Stimulated activated CD4-positive, alpha-beta T cell treated with anti-CD3 and anti-CD28 coated beads, Interleukin-1b, Interleukin-23, amount 100 ng/mL, for 24 hours (primary cell): ENCODE results near the gene GPR37.
A peak's percentile ranks its signal among the peaks of the same experiment; 100 is the strongest.

Source experiments
- DNase-seq, 4 experiments: peaks; one replicate each; pipeline ENCODE4 v3.0.0-alpha.2; 2020; ENCODE audit warnings: low read depth in 4 of 4, low spot score in 1 of 4

GPR37 gene, protein sequence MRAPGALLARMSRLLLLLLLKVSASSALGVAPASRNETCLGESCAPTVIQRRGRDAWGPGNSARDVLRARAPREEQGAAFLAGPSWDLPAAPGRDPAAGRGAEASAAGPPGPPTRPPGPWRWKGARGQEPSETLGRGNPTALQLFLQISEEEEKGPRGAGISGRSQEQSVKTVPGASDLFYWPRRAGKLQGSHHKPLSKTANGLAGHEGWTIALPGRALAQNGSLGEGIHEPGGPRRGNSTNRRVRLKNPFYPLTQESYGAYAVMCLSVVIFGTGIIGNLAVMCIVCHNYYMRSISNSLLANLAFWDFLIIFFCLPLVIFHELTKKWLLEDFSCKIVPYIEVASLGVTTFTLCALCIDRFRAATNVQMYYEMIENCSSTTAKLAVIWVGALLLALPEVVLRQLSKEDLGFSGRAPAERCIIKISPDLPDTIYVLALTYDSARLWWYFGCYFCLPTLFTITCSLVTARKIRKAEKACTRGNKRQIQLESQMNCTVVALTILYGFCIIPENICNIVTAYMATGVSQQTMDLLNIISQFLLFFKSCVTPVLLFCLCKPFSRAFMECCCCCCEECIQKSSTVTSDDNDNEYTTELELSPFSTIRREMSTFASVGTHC

DNA sequence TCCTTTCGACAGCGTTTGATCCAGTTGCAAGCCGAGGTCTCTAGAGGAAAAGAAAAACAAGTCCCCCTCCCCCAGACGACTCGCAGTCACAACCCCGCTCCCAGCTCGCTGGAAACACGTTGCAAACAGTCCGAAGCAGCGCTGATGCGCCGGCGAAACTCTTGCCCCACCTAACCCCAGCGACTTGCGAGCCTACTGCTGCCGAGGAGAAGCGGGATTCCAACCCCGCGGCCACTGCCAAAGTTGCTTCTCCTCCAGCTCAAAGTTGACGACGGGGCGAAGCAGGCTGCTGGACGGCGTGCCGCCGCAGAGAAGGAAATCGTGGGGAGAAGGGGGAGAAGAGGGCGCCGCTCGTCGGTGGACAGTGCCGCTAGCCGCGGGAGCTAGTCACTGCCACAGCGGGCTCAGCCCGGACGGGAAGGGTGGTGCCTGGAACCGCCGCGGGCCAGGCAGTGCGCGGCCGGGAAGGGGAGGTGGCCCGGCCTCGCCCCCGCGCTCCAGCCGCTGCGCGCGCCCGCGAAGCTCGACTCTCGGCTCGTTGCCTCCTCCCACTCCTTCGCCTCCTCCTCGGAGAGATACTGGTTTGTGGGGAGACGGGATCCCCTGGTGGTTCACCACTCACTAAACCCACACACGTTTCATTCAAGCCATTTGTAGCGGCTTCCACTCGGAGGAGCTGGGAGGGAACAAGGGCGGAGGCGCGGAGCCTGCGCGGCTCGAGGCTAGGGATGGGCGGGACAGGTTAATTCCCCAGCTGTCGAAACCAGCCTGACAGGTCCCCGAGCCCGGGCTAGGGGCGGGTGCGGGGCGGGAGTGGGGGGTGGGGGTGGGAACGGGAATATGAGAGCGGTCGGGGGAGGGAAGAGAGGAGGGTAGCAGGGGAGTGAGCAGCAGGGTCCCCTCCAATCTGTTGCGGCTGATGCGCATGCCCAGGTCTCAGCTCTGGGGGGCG, at the start of gene GPR37:
Gene GPR37 (minus strand): TSS at position 392 of the 952 bp plus-strand sequence. CDS start 816 bp downstream, outside the sequence.
- peak in 1 of 4 experiments; percentile 15 for DNase-seq

DNA sequence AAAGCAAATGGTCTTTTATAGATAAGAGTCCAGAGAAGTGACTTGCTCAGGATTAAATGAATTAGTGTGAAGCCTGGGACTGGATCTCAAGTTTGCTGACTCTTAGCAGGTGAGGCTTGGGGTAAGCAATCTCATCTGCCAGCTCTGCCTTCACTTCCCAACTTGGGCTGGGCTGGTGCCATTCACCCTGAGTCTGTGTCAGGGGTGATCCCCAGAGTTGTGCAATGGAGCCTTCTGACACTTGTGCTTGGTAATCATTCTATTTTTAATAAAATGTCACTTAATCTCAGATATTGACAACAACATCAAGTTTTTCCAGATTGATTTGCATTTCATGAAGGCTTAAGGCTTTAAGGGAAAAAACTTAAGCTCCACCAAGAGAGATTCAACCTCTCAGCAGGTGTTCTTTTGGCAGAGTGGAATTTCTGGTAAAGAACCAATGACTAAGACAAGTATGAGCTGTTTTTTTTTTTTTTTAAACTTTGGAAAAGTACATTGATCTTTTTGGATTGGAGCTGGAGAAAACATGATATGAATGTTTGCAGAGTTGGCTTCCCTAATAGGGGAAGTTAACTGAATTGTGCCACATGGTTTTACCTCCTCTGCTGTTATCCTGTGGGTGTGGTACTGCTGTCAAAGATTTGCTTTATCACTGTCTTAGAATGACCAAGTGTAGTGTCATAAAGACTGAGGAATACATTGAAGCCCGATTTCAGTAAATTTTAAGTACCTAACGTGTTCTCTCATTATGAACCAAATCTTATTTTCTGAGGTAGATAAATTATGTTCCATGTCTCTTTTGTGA, 48.6 kb upstream of the GPR37 start:
- DNase-seq, result no peak

DNA sequence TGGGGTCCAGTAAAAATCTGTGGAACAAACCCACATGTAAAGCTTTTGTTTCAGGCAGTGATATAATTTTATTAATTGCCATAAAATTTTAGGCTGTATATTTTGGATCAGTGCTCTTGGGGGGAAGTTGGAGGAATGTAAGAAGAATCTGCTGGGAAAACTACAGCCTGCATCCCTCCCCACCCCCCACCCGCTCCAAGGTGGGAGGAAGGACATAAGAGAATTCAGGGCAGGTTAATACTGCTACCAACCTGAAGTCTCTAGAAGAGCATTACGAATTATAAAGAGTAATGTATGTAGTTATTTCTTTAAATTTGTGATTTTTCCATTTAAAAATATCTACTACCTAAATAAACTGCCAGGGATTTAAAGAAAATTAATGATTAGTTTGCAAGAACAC, 47.2 kb upstream of the GPR37 start:
- no peak for DNase-seq

DNA sequence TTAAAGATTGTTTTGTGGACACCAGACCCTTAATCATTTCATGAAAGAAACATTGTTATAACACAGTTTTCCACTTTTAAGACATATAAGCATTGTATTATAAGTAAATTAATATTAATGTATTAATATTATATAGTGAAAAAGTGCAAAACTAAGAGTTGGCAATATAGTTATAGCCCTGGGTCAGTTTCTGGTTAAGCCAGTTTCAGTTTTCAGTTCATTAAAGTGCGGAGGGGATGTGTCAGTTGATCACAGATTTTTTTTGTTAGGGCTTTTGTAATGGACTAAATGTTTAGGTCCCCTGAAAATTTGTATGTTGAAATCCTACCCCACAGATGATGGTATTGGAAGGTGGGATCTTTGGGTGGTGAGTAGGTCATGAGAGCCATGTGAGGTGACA, 45.7 kb upstream of the GPR37 start:
- no peak for DNase-seq

DNA sequence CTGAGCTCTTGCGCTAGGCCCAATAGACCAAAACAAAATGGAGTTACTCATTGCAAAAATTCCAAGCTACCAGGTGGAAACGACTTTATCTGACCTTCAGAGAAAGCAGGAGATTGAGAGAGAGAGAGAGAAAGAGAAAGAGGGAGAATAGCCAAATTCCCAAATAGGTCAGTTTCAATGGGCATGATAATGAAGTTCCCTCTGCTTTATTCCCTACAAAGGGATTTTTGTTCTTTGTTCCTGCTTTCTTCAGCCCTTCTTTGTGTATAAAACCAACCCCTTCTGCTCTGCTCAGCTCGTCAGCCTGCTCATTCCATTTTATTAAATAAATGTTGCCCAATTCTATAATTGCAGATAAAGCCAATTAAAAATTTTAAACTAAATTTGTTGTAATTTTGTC, 45.0 kb upstream of the GPR37 start:
- no peak for DNase-seq

DNA sequence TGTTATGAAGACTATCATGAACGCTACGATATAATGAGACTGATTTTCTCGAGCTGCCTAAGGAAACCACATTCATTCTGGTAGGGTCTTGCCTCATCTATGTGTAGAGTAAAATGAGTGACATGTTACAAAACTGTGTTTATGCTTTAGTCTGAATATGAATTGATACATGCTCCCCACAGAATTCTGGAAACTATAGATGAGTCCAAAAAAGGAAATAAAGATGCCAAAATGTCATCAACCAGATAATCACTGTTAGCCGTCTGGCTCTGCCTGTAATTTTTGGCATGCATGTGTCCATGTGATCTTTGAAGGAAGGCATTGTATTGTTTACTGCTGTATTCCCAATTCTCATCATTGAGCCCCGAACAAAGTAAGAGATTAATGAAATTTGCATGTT, 42.6 kb upstream of the GPR37 start:
- no peak for DNase-seq

DNA sequence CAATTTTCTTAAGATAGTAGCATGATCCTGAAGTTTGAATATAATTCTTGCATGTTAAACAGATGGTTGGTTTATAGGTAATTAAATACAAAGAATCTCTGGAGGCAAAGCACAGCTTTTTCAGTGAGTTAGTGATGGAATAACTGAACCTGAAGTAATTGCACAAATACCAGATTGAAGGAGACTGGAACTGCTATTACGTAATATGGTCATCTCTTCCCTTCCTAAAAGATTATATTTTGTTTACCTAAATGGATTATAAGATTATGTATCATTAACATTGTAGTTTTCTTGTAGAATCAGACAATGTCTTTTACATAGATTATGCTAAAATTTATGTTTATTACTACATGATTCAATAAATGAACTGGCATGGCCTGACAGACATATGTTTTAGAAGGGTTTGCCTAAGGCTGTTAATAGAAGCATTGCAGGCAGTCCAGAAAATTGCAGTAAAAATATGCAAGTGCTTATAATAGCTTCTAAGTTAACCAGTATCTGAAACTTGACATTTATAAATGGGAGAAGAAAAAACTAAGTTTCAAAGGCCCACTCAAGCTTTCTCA, 35.8 kb upstream of the GPR37 start:
- DNase-seq, result no peak

DNA sequence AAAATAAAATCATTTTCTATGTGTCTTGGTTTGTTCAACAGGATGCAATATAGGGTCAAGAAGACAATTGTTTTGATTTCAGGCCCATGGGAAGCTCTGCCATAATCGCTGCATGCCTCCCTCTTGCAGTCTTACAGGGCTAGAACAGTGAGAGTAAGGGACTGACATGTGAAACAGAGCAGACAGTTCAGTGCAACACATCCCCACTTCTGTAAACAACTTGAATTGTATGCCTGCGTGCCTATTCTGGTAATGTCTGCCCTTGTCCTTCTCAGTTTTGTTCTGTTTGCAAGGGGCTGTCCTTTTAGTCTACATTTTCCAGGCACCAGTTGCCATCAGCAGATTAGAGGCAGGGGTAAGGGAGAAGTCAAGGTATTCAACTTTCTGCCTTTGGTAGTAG, 34.8 kb upstream of the GPR37 start:
- DNase-seq, result no peak

DNA sequence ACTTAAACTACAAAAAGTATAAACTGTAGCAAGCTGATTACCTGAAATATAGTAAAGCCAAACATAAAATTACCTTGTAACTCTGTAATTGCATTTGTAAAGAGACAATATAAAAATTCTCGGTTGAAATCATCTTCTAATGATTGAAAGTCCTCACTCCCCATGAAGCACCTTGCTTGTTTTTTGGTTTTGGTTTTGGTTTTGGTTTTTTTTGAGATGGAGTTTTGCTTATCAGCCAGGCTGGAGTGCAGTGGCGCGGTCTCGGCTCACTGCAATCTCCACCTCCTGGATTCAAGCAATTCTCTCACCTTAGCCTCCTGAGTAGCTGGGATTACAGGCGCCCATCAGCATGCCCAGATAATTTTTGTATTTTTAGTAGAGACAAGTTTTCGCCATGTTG, 33.9 kb upstream of the GPR37 start:
- DNase-seq, result no peak

DNA sequence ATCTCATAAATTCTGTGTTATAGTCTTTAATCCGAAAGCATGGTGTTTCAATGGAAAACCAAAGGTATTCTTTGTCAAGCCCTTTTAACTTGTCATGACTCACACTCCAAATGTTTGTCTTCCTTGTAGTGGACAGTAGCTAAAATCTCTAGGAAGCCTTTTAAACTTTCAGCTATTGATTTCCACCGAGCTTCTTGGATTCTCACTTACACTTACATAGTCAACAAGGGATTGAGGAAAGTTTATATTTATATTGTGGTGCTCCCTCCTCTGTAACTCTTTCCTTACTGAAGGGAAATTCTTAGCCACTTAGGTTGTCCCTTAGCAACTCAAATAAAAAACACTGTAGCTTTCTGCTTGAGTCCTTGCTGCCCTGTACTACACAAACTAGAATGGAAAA, 31.2 kb upstream of the GPR37 start:
- DNase-seq, result no peak

DNA sequence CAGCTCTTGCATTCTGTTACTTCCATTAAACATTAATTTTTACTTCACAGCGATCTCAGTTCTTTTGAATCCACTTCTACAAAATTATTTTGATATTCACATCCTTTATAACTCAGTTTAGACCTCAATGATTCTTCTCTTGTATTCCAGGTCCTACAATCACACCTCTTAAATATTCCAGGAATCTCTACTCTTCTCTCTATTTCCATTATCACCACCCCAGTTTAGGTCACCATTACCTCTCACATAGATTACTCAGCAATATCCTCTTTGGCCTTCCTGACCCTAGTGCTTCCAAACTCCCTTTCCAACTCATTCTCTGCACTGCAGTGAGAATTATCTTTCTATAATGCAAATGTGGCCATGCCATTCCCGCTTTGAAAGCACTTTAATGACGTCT, 27.1 kb upstream of the GPR37 start:
- no peak for DNase-seq

DNA sequence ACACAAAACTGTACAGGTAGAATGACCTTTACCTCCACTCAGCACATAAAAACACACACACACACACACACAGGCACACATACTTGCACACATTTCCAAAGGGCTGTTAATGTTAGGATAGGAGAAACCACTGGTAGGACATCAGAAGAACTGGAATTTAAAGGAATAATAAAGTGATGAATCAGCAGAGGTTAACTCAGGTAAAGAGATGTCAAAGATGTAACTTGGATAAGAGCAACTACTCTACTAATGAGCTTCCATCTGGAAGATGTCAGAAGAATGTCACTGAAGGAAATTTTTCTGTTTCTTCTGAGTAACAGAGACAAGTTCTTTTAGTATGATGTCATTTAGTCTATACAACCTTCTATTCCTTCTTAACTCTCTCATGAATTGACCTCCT, 26.4 kb upstream of the GPR37 start:
- DNase-seq, result no peak

DNA sequence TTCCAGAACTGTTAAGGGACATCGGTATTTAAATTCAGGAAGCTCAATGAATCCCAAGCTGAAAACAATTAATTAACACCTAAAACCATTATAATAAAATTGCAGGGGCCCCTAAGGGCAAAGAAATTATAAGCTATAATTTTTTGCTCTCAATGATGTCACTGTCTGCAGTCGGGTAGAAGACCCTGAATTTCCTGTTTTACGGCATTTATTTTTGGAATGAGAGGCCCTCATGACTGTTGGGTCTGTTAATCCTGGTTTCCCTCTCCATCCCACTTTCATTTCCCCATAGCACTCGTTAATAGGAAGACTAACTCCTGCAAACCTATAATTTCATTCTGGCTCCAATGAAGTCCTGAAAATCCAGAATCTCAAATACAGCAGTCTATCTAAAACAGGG, 25.8 kb upstream of the GPR37 start:
- no peak for DNase-seq

DNA sequence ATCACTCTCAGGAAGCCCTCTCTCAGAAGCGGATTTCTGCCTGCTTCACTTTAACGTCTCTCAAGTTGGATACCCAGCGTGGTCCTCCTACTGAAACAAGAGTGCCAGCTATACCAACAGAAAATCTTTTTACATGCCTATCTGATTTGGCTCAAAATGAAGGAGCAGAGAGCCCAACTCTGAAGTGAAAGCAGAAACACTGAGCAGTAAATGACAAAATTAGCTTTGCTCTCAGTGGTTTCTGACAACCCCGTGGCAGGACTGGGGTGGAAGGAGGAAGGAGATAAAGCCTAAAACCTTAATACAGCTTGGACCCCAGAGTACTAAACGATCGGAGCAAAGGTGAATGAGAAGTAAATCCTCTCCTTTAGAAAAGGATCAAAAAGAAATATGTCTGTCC, 25.1 kb upstream of the GPR37 start:
- DNase-seq, result no peak

DNA sequence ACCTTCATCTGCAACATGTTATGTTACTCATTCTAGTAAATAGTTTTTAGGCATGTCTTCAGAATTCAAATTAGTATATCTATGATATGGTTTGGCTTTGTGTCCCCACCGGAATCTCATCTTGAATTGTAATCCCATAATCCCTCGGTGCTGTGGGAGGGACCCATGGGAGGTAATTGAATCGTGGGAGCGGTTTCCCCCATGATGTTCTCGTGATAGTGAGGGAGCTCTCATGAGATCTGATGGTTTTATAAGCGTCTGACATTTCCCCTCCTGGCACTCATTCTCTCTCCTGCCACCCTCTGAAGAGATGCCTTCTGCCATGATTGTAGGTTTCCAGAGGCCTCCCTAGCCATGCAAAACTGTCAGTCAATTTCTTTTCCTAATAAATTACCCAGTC, 20.4 kb upstream of the GPR37 start:
- no peak for DNase-seq

DNA sequence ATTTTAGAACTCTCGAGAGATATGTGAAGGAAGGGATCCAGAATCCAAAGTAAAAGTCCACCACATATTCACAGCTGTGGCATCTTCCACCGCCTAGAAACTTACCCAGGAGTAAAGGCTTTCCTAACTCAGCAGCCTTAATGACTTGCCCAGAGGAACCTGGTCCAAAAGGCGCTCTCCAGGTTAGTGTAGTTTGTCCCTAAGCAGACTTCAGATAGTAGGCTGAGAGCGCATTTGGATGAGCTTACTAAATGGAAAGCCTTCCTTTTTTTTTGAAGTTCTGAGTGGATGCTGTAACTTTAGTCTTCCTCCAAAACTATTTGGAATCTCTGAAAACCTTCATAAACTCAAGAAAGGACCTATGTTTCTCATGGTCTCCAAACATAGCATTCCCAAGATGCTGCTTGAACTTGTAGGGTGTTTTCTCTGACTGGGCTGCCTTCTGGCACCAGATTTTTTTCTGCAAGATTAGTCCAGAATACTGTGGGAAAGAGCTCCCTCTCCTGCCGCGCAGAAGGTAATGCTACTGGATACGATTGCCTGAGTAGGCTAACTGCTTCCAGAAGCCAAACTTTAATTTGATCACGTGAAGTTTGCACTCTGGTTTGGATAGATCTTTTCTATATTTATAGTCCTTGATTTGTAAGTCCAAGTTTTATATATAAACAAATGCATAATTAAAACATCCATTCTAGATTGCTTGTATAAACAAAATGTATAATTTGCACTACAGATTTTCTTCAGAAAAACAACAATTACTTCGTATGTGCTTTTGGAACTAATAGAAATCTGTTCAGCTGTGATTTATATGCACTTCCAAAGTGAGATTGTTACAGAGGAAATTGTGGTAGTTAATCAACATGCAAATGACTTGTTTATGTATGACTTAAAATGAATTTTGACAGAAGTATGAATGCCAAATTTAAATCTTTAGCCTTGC, 19.6 kb upstream of the GPR37 start:
- no peak for DNase-seq

DNA sequence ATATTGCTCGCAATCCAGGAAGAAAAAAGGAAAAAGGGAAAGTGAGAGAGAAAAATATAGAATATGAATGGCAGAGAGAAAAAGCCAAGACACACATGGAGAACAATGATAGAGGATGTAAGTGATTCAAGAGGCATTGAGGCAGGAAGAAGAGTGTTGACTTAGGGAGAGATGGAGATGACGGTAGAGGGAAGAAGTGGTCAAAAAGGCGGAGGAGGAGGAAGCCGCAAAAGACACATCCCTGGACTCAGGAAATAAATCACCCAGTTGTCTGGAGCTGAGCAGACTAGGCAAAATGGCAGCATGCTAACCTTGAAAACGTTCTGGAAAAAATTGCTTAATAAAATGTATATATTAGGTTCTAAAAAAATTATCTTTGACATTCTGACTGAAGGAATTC, 17.7 kb upstream of the GPR37 start:
- DNase-seq, result no peak

DNA sequence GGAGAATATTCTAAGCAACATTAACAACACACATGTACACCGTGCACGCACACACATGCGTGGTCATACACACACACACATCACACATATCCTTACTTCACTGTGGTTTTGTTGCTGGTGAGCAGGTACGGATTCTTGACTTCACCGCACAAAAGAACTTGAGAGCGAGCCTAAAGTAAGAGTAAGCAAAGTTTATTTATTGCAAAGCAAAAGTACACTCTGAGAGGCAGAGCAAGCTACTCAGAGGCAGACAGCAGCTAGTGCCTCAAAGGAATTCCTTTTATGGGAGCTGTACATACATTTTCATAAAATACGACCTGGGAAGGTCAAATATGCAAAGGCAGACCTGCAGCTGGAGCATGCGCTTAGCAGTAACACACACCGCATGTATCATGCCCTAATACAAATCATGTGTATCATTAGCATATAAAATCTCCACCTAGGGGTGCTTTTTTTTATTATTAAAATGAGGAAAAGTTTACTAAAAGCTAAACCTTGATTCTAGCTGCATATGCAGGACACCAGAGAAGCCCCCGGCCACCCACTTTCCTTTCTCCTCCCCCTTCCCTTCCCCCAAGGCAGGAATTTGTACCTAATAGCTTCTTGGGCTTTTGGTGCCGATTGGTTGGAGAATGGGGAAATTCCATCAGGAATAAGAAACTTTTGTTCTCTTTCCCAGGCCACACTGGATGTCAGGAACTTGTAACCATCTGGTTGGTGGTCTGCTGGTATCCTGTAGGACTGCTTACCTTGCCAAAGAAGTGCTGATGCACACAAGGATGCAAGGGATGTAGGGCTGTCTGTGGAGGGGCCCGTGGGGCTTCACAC, 16.5 kb upstream of the GPR37 start:
- no peak for DNase-seq

DNA sequence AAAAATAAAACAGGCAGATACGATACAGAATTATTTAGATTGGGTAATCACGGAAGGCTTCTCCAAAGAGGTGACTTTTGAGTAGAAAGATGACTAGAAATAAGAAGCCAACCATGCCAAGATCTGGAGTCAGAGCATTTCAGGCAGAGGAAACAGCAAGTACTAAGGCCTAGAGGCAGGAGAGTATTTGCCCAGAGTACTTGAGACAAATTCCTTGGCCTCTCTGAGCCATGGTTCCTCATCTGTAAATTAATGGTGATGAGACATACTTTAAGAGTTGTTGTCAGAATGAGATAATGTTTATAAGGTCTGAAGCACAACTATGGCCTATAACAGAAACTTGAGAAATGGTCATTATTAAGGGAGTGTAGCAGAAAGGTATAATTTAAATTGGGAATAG, 15.8 kb upstream of the GPR37 start:
- no peak for DNase-seq
